GM20000 (cell line): ENCODE measurements around the gene DCLK3.

Experiments used
- DNase-seq: peaks from one replicate; pipeline ENCODE4 v3.0.0; 2012; ENCODE audit warnings: low spot score
- CTCF ChIP-seq: IDR thresholded peaks from 2 replicates; pipeline ENCODE4 v1.5.1; 2012; ENCODE audit warnings: mild to moderate bottlenecking, control low read depth; ENCODE audit errors: extremely low read depth, missing control alignments

Gene DCLK3

GRCh38 chr3:36763850-36764703 lies at the start of gene DCLK3:
Gene DCLK3 (minus strand): TSS chr3:36764553. CDS start chr3:36764263, 290 bp downstream.
- peak; percentile 28 for DNase-seq
- no peak for TF ChIP-seq CTCF

GRCh38 chr3:36813305-36813704 lies 49.0 kb upstream of the DCLK3 start:
- no peak for TF ChIP-seq CTCF
- DNase-seq = no peak

GRCh38 chr3:36812240-36812639 lies 47.9 kb upstream of the DCLK3 start:
- TF ChIP-seq CTCF = no peak
- no peak for DNase-seq

- no peak for DNase-seq
Observed at GRCh38 chr3:36811768-36812167, 47.4 kb upstream of the DCLK3 start.

GRCh38 chr3:36804295-36805055 lies 40.1 kb upstream of the DCLK3 start:
- no peak for TF ChIP-seq CTCF

More at GRCh38 chr3:36811768-36812167, 47.4 kb upstream of the DCLK3 start:
- TF ChIP-seq CTCF = no peak

GRCh38 chr3:36803091-36803791 lies 38.9 kb upstream of the DCLK3 start:
- no peak for TF ChIP-seq CTCF
- DNase-seq = no peak

More at GRCh38 chr3:36804295-36805055, 40.1 kb upstream of the DCLK3 start:
- no peak for DNase-seq
